ENCODE measurements around the gene AATF.

AATF gene

GRCh38 chr17:37084372-37084771 is 135.6 kb downstream of the AATF start:
- no peak for DNase-seq

- no peak for DNase-seq
Observed at GRCh38 chr17:37086334-37086733, 137.6 kb downstream of the AATF start.

GRCh38 chr17:37086948-37087347 is 138.2 kb downstream of the AATF start:
- no peak for DNase-seq

- DNase-seq: no peak
Observed at GRCh38 chr17:37087683-37088082, 138.9 kb downstream of the AATF start.

GRCh38 chr17:37088459-37088858 is 139.7 kb downstream of the AATF start:
- peak in 1 of 2 experiments; percentile 5 for DNase-seq

GRCh38 chr17:37088913-37089312 is 140.2 kb downstream of the AATF start:
- DNase-seq: no peak

- peak in 1 of 2 experiments; percentile 22 for DNase-seq
Observed at GRCh38 chr17:37089956-37090355, 141.2 kb downstream of the AATF start.

GRCh38 chr17:37090941-37091340 is 142.2 kb downstream of the AATF start:
- no peak for DNase-seq

- DNase-seq: no peak
Observed at GRCh38 chr17:37092071-37092470, 143.3 kb downstream of the AATF start.

GRCh38 chr17:37092701-37093100 is 143.9 kb downstream of the AATF start:
- DNase-seq: no peak

- no peak for DNase-seq
Observed at GRCh38 chr17:37094391-37094790, 145.6 kb downstream of the AATF start.

GRCh38 chr17:37096071-37096470 is 147.3 kb downstream of the AATF start:
- no peak for DNase-seq

GRCh38 chr17:37097154-37097553 is 148.4 kb downstream of the AATF start:
- no peak for DNase-seq

GRCh38 chr17:37098152-37098551 is 149.4 kb downstream of the AATF start:
- DNase-seq: no peak

- no peak for DNase-seq
Observed at GRCh38 chr17:37098910-37099664, 150.3 kb downstream of the AATF start.

GRCh38 chr17:37100231-37100630 is 151.5 kb downstream of the AATF start:
- DNase-seq: no peak

- no peak for DNase-seq
Observed at GRCh38 chr17:37101306-37101705, 152.6 kb downstream of the AATF start.

GRCh38 chr17:37103231-37103630 is 154.5 kb downstream of the AATF start:
- no peak for DNase-seq

- DNase-seq: no peak
Observed at GRCh38 chr17:37106049-37106448, 157.3 kb downstream of the AATF start.
